Right cardiac atrium (tissue), 5 donors: ENCODE measurements around the gene OR52E5. TPM values are rescaled to one million over a fixed set of nuclear protein-coding genes. Genes with fewer than 3 reads are reported as not detected.

ENCODE experiments used
- ATAC-seq, 2 donors: fragments of 200-7000 bp; cut with Tn5 transposase; one replicate each; pipeline versions ENCODE4 v1.8.0 to v1.9.1; 2020; ENCODE audit warnings: moderate library complexity in 2 of 2, mild to moderate bottlenecking in 1 of 2
- DNase-seq, 3 donors: peaks; one replicate each; pipeline ENCODE4 v3.0.0-alpha.2; 2020
- H3K27ac ChIP-seq: one replicate; pipeline ENCODE4 v1.5.1; 2013; ENCODE audit warnings: mild to moderate bottlenecking, low read length, control low read depth, moderate library complexity
- H3K27me3 ChIP-seq: one replicate; pipeline ENCODE4 v1.6.1; 2013; ENCODE audit not compliant: control insufficient read depth, insufficient read depth
- H3K4me1 ChIP-seq: one replicate; pipeline ENCODE4 v1.6.1; 2013; ENCODE audit warnings: low read length; ENCODE audit not compliant: control insufficient read depth, insufficient read depth
- H3K4me3 ChIP-seq: one replicate; pipeline ENCODE4 v1.5.1; 2013; ENCODE audit warnings: low read length, control low read depth
- H3K9me3 ChIP-seq: one replicate; pipeline ENCODE4 v1.6.1; 2013; ENCODE audit warnings: low read length; ENCODE audit not compliant: control insufficient read depth
- WGBS: extraction: QIAGEN DNeasy Blood & Tissue Kit; methylation state at CpG from one replicate; pipeline ENCODE4 v1.1.7; 2013; 5-methylcytosine and 5-hydroxymethylcytosine counted together
- intact Hi-C, 4 donors: fragments of 100-400 bp; cut with DNase I; formaldehyde crosslinking; loops; one replicate each; pipeline versions ENCODE4 v1.11.0 to v1.14.0; 2022 to 2023
- polyA plus RNA-seq: library from polyadenylated mRNA; stranded (reverse); fragments of 200-250 nt; gene quantifications from one replicate; pipeline ENCODE4 v1.2.3, GENCODE V29; 2013
- total RNA-seq, 4 donors: library from RNA; stranded (reverse); fragmentation: NEBNext Ultra II Directional; extraction: Animal tissue kit (Norgen Biotek cat#: 25700); gene quantifications; one replicate each; pipeline ENCODE4 v1.2.1, GENCODE V29; 2021
- donor health status: healthy with polysubstance abuse.
- donor health status: DM: no; HTN: yes; CAD: no.
- donor health status: DM: no; HTN: no; CAD: no.
- donor health status: DM: no; HTN: yes; CAD: no; lungs with severe emphysema.
- donor health status: DM: yes; HTN: yes; CAD: no.

OR52E5 gene
- total and polyA plus RNA-seq, 5 donors = not detected

GRCh38 chr11:5933116-5933515 lies 40.1 kb downstream of the OR52E5 start:
- intact Hi-C loops = no loop called here
- DNase-seq = no peak
- Histone ChIP-seq H3K4me1 (no peaks in the 10 kb centered on the region), H3K27me3 (no peaks in the 10 kb centered on the region), H3K4me3 (no peak overlapping the region), H3K9me3 (no peaks in the 10 kb centered on the region), H3K27ac (no peak overlapping the region)
- 87% methylated on average over 10 of the region's 10 CpGs for WGBS
- no peak for ATAC-seq

- ATAC-seq (no peak), DNase-seq (no peak)
- Histone ChIP-seq H3K27me3 (no peaks in the 10 kb centered on the region), H3K4me1 (no peaks in the 10 kb centered on the region), H3K4me3 (no peak overlapping the region), H3K9me3 (no peaks in the 10 kb centered on the region), H3K27ac (no peak overlapping the region)
- intact Hi-C loops = no loop called here
- WGBS = 94% methylated on average over 39 of the region's 39 CpGs
Measured at GRCh38 chr11:5937868-5938602, 45.0 kb downstream of the OR52E5 start.

DNA sequence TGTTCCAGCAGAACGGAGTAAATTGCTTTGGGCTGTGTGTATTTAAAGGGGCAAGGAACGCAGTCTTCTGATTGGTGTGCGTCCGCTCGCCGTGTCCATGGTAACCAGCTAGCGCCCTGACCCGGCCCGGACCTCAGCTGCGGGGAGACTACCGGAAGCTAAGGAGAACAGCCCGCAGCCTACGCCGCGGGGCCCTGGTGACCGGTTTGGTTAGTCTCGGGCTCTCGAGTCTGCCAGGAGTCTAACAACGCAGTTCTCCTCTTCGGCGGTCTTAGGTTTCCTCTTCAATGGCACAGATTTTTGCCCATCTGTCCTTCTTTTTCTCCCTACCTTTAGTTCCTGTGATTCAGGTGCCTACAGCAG lies 45.6 kb downstream of the OR52E5 start:
- 77% methylated on average over 21 of the region's 21 CpGs for WGBS
- no peak overlapping the region for H3K27ac ChIP-seq
- no peaks in the 10 kb centered on the region for H3K4me1 ChIP-seq
- DNase-seq (no peak), ATAC-seq (no peak)
- H3K27me3 ChIP-seq = no peaks in the 10 kb centered on the region
- intact Hi-C loops = no loop called here
- no peaks in the 10 kb centered on the region for H3K9me3 ChIP-seq
- H3K4me3 ChIP-seq = no peak overlapping the region

DNA sequence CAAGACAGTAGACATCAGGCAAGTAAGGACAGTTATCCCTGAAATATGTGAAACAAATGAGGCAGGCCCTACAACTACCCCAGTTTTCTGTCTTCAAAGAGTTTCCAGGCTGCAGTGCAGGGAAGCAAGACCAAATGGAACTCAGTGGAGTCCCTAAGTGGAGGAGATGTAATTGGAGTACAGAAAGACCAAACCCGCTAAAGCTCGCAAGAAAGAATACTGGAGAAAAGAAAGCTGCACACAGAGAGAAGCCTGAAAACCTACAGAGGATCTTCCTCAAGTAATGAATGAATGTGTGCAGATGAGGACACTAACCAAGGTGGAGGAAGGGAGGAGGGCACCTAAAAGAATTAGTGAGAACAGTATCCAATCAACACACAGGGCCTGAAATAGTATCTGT lies 47.7 kb downstream of the OR52E5 start:
- no peaks in the 10 kb centered on the region for H3K4me1 ChIP-seq
- DNase-seq (no peak), ATAC-seq (no peak)
- H3K27me3 ChIP-seq = no peaks in the 10 kb centered on the region
- no peaks in the 10 kb centered on the region for H3K9me3 ChIP-seq
- no peak overlapping the region for H3K4me3 ChIP-seq
- intact Hi-C loops = no loop called here
- 97% methylated on average over 2 of the region's 2 CpGs for WGBS
- H3K27ac ChIP-seq = no peak overlapping the region

DNA sequence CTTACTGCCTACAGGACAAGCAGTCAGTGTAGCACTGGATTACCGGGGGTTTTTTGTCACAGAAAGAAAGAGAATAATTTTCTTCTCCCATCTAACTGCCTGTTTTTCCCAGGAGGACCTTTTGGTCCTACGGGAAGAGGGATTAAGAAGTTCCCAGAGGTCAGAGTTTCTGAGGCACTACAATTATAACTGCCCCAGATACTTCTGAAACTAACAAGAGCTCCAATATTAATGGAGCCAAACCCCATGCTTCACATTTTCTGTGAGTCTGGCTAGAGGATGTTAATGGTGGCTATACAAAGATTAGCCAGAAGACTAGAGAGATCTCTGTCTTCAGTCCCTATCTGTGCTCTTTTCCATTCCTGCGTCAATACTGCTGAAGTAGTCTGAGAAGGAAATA lies 48.9 kb downstream of the OR52E5 start, which contains the start of gene OR56A3:
Gene OR56A3 (plus strand): TSS at position 301 of the 400 bp plus-strand sequence. CDS start 5,096 bp downstream, outside the sequence.
- no peak within 1 kb of the TSS for H3K27ac ChIP-seq
- intact Hi-C loops = no loop called here
- no peaks in the 10 kb centered on the region for H3K9me3 ChIP-seq
- ATAC-seq (no peak), DNase-seq (no peak)
- no peak within 1 kb of the TSS for H3K4me3 ChIP-seq
- no peaks in the 10 kb centered on the region for H3K4me1 ChIP-seq
- H3K27me3 ChIP-seq = no peaks in the 10 kb centered on the region
- 76% methylated on average over 3 of the region's 3 CpGs for WGBS

Other genes with a start within 250 kb of the OR52E5 start
- 10 to 100 TPM in 2 of 4 donors, 1 to 10 TPM in 2; 7.9 to 11.7 (median 9.6) TPM for gene TRIM5, start 208.1 kb upstream of the OR52E5 start, total RNA-seq
- gene TRIM5, start 208.1 kb upstream of the OR52E5 start, polyA plus RNA-seq = 6.3 TPM
- gene TRIM22, start 203.4 kb upstream of the OR52E5 start, total RNA-seq = 10 to 100 TPM; 23.1 to 24.2 (median 24.1) TPM
- 14.4 TPM for gene TRIM22, start 203.4 kb upstream of the OR52E5 start, polyA plus RNA-seq
- not detected for gene OR56B1, start 156.8 kb upstream of the OR52E5 start, total RNA-seq
- gene OR56B1, start 156.8 kb upstream of the OR52E5 start, polyA plus RNA-seq = not detected
- gene OR52N4, start 139.0 kb upstream of the OR52E5 start, total RNA-seq = not detected
- not detected for gene OR52N4, start 139.0 kb upstream of the OR52E5 start, polyA plus RNA-seq
- not detected for gene OR52N5, start 109.9 kb upstream of the OR52E5 start, total RNA-seq
- gene OR52N5, start 109.9 kb upstream of the OR52E5 start, polyA plus RNA-seq = not detected
- not detected for gene OR52N1, start 101.9 kb upstream of the OR52E5 start, total RNA-seq
- gene OR52N1, start 101.9 kb upstream of the OR52E5 start, polyA plus RNA-seq = not detected
- gene OR52N2, start 84.3 kb upstream of the OR52E5 start, total RNA-seq = not detected
- gene OR52N2, start 84.3 kb upstream of the OR52E5 start, polyA plus RNA-seq = not detected
- not detected for gene OR52E6, start 51.3 kb upstream of the OR52E5 start, total RNA-seq
- gene OR52E6, start 51.3 kb upstream of the OR52E5 start, polyA plus RNA-seq = not detected
- gene OR52E8, start 35.5 kb upstream of the OR52E5 start, total RNA-seq = not detected
- gene OR52E8, start 35.5 kb upstream of the OR52E5 start, polyA plus RNA-seq = not detected
- gene OR52E4, start 12.6 kb upstream of the OR52E5 start, total RNA-seq = not detected
- gene OR52E4, start 12.6 kb upstream of the OR52E5 start, polyA plus RNA-seq = not detected
- not detected for gene OR56A3, start 49.0 kb downstream of the OR52E5 start, total RNA-seq
- not detected for gene OR56A3, start 49.0 kb downstream of the OR52E5 start, polyA plus RNA-seq
- gene OR56A5, start 75.3 kb downstream of the OR52E5 start, total RNA-seq = not detected
- not detected for gene OR56A5, start 75.3 kb downstream of the OR52E5 start, polyA plus RNA-seq
- not detected for gene OR52L1, start 93.8 kb downstream of the OR52E5 start, total RNA-seq
- not detected for gene OR52L1, start 93.8 kb downstream of the OR52E5 start, polyA plus RNA-seq
- not detected for gene OR56A4, start 113.7 kb downstream of the OR52E5 start, total RNA-seq
- not detected for gene OR56A4, start 113.7 kb downstream of the OR52E5 start, polyA plus RNA-seq
- not detected for gene OR56A1, start 137.6 kb downstream of the OR52E5 start, total RNA-seq
- not detected for gene OR56A1, start 137.6 kb downstream of the OR52E5 start, polyA plus RNA-seq
- not detected for gene OR56B4, start 214.5 kb downstream of the OR52E5 start, total RNA-seq
- not detected for gene OR56B4, start 214.5 kb downstream of the OR52E5 start, polyA plus RNA-seq